Stimulated activated CD4-positive, alpha-beta T cell treated with anti-CD3 and anti-CD28 coated beads, Interleukin-15, amount 100 ng/mL, for 48 hours (primary cell): ENCODE results near the gene PCBP2.
"Not testable (repeated sequence)": the region's sequence is repeated elsewhere in the genome, so short reads cannot be mapped to it uniquely, and the experiment has no call there.

Source experiments
- DNase-seq, 2 donors: peaks; one replicate each; pipeline ENCODE4 v3.0.0-alpha.2; 2020; ENCODE audit warnings: low read depth in 2 of 2

PCBP2 gene

DNA sequence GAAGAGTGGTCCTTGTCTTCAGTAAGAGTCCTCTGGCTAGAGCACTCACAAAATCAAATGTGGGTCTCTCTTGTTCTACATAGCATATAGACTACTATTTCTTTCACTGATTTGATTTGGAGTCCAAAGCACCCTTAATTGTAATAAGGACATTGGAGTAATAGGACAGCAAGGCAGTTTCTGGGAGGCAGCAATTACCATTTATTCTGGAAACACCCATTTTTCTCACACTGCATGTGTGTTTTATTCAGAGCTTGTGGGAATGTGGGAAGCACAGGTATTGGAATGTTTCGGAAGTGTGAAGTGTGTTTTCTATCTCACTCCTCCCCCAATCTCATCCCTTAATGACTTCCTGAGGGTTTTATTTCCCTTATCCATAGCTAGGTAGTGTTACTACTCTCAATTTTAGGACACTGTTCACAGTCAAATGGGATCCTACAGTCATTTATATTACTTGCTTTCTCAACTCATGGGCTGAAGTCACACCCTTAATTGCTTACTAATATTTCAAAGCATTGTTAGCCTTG lies 20.2 kb downstream of the PCBP2 start:
- DNase-seq: no peak

DNA sequence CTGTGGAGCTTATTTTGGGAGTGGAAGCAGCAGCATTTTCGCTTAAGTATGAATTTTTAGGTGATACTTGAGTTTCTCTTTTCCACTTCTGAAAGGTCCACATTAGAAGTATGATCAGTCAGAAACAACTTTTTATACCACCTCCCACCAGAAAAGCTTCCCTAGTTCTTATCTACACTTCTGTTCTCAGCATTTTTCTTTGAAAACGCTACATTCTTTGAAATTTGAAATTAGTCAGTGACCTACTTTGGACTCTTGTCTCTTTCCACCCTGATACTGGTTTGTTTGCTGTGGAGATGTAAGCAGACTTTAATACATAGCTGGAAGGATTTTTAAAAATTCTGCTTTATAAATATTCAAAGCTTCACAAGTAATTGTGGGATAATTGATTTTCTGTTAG lies 22.2 kb downstream of the PCBP2 start:
- DNase-seq: no peak

DNA sequence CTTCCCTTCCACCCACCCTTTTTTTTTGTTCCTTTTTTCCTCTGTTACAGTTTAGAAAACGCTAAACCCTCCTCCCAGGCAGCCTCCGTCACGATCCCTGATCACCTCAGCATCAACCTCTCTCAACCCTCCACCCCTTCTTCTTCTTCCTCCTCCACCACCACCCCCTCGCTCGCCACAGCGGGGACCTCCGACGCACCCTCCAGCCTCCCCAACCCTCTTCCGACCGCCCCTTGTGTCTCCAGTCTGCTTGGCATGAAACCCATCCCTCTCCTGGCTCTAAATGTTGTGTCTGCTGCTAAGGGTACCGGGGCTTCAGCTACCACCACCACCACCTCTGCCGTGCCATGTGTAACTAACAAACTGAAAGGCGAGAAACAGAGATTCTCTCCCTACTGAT lies 22.9 kb downstream of the PCBP2 start:
- no peak for DNase-seq

DNA sequence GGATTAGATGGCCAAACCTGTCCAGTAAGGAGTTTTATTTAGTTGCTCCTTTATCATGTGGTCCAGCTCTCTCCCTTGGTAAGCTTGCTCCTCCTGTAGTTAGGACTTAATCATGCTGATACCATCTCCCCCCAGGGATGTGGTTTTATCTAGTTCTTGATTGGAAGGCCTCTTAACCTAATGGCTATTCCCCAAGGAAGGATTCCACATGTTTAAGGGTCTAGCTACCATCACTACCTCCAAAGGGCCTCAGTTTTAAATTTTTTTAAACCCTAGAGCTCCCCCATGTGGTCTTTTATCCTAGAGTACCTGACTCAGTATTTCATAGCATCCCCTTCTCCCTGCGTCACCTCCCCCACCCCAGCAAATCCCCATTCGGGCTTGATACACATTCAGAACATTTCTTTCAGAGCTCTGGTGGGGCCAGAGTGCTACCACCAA lies 24.9 kb downstream of the PCBP2 start:
- DNase-seq: no peak

DNA sequence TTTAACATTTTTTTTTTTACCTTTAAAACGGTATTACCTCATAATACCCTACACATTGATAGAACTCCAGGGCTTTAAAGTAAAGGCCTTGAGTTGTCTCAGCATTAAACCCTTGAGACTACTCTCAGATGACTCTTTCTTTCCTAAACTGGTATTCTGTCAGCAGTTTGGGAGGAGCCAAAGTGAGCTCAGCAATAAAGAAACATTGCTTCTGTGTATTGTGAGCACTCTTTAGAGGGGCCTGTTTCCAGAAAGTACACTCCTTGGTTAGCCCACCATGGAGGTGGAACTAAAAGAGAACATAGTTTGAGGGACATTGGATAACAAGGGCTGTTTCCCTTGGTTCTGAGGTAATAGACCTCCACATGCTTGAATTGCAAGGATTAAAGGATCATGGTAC lies 27.0 kb downstream of the PCBP2 start:
- no peak for DNase-seq

DNA sequence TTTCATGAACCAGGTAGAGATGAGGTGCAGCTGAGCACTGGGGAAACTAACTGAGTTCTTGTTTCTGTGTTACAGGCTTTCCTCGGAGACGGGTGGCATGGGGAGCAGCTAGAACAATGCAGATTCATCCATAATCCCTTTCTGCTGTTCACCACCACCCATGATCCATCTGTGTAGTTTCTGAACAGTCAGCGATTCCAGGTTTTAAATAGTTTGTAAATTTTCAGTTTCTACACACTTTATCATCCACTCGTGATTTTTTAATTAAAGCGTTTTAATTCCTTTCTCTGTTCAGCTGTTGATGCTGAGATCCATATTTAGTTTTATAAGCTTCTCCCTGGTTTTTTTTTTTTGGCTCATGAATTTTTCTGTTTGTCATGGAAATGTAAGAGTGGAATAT lies 27.4 kb downstream of the PCBP2 start:
- DNase-seq: no peak

DNA sequence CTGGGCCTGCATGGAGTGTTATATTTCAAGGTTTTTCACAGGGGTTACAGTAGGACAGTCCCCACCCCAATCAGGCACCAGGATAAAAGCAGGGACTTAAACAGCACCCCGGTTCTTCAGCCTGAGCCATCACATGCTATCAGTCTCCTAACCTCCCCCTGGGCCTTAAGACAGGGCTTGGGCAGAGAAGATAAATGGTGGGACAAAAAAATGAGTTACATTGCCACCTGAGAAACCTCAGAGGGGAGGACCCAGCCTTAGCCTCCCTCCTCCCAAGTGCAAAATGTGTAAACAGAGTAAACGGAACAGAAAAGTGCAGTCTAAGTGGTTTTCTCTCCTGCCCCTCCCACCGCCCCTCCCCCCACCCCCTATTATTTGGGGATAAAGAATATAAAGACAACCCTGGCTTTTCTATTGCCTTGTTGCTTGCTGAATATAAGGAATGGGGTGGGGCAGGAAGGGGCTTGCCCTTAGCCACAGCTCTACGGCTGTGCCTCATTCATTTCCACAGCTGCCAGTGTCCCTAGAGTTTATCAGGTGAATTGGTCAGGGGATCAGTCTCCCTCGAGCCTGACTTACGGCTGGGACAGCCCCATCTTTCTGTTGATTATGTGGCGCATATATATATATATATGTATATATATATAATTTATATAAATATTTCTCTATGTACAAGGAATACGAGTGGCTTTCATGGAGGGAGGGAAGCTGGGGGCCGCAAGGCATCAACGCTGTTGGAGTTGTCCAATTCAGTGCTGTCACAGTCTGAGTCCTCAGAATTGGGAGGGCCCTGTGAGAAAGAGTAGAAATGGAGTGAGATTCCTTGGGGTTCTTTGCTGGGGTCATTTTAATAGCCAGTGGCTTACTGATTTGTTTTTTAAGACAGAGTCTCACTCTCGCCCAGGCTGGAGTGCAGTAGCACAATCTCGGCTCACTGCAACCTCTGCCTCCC lies 28.9 kb downstream of the PCBP2 start:
- no peak for DNase-seq

DNA sequence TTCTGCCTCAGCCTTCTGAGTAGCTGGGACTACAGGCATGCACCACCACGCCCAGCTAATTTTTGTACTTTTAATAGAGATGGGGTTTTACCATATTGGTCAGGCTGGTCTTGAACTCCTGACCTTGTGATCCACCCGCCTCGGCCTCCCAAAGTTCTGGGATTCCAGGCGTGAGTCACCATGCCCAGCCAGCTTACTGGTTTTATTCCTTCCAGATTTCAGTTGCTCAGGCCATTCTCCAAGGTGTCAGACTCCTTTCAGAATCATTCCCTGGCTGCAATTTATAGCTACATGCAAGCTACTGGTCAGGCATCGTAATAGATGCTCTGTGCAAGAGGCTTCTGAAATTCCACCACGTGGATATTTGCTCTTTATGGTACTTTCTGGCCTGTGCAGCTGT lies 29.6 kb downstream of the PCBP2 start:
- DNase-seq: not testable (repeated sequence)

DNA sequence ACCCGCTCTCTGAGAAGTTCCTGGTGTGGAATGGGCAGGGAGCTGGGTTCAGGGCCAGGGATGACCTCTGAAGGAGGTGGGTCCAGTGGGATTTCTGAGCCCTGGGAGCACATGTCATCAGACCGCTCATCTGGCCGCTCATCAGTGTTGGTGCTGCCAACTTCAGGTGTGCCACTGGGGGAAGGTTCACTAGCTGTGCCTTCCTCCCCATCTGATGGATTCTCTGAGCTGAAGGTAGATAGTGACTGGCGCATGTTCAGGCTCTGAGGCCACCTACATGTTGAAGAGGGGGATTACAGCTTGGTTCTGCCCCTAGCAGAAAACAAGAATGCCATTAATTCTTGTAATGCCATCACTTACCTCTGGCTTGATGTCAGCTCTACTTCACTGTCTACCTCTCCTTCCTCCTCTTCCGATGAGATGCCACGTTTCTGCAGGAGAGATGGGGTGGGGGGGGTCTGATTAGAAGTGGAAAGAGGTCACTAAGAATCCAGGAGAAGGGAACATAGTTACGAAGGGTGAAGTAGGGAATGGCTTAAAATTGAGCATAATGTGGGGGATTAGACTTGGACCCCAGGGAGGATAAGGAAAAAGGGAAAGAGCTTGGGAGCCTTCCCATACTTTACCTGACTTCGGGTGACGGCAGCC lies 30.2 kb downstream of the PCBP2 start:
- no peak for DNase-seq

DNA sequence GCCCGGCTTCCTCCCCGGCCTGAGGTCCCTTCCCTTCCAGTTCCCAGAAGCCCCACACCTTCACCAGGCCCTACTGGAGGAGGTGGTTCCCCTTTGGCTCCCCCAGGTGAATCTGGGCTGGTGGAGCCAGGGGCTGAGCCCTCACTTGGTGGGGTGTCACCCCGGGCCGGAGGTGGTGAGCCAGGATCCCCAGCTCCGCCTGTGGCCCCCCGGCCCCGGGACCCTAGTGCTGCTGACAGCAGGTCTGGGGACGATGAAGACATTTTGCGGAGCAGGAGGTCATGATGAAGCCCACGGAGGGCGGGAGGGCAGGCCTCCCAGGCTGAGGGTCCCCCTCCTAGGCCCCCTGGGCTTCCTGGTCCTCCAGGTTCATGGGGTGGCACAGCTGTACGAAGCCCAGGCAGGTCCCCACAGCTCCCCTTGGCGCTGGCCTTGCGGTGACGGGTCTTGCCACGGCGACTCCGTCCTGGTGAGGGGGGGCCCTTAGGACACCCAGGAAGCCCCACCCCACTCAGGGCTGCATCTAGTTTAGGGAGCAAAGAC lies 30.8 kb downstream of the PCBP2 start:
- no peak for DNase-seq

DNA sequence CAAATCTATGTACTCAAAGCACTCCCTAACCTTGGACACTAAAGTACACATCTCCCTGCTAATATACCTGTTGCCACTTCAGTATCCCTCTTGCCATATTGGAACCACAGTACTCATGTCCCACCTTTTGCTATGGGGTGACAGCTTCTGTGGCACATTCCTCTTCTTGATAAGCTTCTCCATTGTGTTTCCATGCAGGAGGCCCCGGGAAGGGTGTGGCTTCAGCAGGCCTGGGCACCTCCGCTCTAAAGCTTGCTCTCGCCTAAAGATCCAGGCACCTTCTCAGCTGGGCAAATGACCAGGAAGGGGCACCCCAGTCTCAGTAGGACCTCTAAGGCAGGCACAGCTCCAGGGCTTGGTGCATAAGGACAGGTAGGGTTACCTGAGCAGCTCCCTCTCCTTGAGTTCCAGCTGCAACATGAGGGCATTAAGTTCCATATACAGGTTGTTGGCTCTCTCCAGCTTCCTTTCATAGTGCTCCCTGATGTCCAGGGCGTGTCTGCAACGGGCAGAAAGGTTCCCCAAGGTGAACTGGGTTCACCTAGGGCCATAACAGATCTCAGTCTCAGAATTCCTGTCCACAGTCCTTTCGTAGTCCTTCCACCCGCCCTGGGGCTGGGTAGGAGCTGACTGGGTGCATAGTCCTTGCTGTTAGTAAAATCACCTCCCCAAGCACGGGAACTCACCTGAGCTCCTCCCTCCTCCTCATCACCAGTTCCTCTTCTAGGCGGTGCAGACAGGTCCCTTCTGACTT lies 31.5 kb downstream of the PCBP2 start:
- no peak for DNase-seq

DNA sequence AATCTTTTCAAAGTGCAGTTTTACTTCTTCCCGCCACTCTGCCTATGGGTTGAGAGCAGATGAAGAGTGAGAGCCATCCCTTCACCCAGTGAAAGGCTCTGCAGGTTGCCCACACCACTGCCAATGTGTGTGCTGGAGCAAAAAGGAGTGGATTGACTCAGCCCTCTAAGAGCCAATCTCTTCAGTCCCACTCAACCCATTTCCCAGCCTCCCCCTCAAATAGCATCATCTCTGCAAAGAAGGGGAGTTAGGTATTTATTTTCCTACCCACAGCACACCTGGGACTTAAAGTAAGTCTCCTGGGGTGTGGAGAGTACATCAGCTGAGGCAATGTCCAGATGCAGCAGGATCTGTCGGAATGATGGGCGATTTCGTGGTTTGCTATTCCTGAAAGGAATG lies 32.1 kb downstream of the PCBP2 start:
- DNase-seq: no peak

DNA sequence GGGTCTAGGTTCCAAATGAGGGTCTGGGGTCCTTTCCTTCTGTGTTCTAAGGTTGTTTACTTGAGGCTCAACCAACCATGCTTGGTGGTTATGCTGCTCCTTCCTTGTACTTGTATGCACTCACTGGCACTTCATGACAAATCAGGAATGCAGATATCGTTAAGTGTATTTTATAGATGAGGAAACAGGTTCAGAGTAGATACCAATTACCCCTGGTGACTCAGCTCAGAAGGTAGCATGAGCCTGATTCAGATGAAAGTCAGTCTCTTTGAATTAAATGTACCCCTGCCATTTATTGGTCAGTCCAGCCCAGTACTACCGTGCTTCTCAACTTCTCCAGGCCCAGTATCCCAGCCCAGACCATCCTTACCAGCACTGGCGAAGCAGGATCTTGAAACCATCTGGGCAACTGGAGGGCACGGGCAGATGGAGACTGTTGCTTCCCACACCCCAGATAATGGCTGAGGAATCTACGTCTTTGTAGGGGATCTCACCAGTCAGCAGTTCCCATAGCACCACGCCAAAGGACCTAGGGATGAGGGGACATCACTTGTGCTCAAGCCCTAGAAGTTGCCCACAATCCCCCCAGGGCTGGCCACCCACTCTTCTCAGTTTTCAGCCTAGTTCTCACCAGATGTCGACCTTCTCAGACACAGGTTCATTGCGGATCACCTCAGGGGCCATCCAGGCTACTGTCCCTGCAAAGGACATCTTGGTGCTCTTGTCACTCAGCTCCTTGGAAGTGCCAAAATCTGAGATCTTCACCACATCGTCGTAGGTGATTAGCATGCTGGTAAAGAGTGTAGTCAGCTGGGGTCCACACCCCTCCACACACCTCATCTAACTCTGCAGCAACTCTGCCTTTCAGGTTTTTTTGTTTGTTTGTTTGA lies 33.0 kb downstream of the PCBP2 start:
- DNase-seq: no peak

DNA sequence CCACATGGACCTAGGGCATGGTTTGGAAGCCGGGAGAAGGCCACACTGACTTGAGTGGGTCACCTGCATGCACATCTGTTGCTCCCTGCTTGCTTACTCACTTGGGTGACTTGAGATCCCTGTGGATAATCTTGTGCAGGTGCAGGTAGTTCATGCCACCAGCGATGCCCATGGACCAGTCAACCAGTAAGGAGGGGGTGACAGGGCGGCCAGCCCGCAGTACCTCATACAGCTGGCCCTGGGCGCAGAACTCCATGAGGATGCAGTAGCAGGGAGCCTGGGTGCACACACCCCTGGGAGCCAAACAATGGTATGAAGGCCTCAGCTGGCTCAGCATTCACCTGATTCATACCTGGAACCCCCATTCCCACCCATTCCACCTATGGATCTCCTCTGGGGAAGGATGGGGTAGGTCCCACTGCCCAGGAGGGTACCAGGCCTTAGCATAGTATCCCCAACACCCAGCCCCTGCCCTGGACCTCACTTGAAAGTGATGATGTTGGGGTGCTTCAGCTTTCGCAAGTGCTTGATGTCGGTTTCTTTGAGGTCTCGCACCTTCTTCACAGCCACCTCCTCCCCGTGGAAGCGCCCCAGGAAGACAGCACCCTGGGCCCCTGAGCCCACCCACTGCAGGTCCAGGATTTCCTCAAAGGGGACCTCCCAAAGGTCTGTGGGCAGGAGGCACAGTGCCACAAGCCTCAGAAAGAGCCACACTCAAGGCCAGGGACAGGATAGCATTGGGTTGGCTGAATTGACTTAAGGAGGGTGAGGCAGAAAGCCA lies 34.2 kb downstream of the PCBP2 start:
- DNase-seq: no peak

DNA sequence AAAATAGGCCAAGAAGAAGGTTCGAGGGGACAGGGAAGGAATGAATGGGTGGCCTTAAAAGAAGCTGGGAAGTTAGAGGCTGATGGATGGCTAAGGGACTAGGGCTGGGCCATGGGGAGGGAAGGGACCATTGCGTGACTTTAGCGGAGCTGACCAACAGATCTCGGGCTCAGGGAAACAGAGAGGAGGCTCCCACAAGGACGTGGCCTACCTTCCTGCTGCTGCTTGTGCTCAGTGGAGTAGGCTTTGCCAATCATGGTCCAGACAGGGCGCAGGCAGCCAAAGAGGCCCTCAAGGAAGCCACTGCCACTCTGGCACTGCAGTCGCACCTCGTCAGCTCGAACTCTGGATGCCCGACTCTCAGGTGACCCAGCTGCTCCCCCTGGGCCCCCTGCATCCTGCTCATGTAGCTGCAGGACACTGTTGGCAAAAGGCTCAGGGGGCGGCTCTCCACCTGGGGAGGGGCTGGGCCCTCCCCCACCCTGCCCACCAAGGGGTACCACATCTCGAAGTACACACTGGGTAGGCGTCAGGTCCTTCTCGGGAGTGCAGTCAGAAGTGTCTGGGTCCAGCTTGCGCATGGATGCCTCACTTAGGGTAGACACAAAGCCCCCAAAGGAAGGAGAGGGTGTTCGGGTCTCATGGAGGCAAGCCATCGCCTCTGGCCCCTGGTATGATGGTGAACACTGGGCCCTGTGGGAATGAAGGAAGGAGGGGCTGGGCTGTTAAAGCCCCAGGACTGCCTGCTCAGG lies 35.0 kb downstream of the PCBP2 start:
- DNase-seq: no peak

DNA sequence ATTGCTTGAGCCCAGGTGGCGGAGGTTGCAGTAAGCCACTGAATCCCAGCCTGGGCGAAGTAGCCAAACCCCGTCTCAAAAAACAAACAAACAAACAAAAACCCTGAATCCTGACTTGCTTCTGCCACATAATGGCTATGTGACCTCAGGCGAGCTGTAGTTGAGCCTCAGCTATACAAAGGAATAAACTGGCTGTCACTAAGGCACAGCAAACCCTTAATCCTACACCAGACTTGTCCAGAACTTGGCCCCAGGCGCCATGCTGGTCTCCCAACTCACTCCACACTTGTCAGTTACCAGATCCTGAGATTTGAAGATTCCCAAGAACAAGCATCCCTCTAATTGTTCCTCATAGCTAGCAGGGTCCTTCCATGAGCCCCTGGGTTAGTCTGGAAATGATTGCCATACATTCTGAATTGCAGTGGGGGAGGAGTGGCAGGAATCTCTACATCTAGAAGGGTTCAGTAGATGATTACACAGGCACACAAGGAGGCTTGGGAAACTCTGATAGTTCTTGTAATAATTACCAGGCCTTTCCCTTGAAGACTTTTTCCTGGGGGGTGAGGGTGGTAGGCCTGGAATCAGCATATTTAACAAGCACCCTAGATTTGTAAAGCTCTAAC lies 37.5 kb downstream of the PCBP2 start:
- DNase-seq: no peak

DNA sequence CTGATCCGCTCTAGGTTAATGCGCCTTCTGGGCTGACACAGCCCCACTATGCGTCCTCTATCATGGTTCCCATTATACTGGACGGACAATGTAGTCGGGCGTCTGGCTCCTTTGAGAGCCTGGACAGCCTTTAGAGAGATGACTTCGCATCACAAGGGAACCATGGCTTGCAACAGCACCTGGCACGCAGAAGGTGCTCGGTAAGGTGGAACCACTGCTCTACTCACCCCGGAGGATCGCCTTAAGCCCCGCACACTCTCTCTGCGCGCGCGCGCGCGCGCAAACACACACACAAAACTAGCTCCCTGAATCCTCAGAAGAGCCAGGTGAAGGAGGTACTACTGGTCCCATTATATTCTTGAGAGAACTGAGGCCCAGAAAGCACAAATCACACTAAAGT lies 40.3 kb downstream of the PCBP2 start:
- no peak for DNase-seq

DNA sequence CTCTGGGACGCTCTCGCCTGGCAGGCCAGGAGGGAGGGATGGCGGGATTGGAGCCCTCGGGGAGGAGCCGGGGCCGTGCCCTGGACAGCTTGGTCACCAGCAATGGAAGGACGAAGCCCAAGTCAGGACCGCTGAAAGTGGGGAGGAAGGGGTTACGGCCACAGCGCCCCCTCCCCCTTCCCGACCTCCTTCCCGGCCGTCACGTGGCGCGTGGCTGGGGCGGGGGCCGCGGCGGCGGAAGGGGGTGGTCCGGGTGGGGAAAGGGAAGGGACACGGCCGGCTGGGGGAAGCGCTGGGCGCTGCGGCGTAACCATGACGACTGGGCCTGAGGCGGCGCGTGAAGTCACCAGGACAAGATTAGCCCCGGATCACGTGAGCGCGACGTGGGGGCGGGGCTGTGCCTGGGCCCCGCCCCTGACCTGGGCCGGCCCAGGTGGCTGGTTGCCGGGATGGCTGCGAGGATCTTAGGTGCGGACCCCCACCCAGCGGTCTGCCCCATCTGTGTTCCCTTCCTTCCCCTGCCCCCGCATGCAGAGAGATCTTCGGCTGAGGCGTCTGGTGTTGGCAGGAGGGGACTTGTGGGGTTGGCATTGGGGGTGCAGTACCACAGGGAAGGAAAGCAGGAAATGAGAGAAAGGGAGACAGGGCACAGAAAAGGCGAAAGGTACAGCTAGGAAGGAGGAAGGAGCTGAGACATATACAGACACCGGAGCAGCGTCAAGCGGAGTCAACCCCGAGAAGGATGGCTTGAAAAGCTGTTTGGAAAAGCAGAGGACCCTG lies 41.1 kb downstream of the PCBP2 start:
- peak; percentile 71 to 81 for DNase-seq
